Uterus (tissue), 4 donors: ENCODE measurements around the gene BATF3. TPM values are rescaled to one million over a fixed set of nuclear protein-coding genes. Genes with fewer than 3 reads are reported as not detected.

Experiments
- DNase-seq, 2 donors: peaks; one replicate each; pipeline ENCODE4 v3.0.0-alpha.2; 2019 to 2020
- H3K27ac ChIP-seq, 2 donors: fragments of 200-600 bp; sonication (generic); 1 replicate in 1 of 2; 2 replicates in 1 of 2; pipeline ENCODE4 v1.5.1; 2016 to 2018
- H3K27me3 ChIP-seq, 2 donors: fragments of 200-600 bp; sonication (generic); one replicate each; pipeline ENCODE4 v1.5.1; 2018 to 2019; ENCODE audit warnings: control low read depth in 1 of 2
- H3K36me3 ChIP-seq, 2 donors: fragments of 200-600 bp; sonication (generic); one replicate each; pipeline ENCODE4 v1.5.1; 2019; ENCODE audit warnings: control low read depth in 1 of 2
- H3K4me1 ChIP-seq, 2 donors: fragments of 200-600 bp; sonication (generic); one replicate each; pipeline ENCODE4 v1.5.1; 2018 to 2019; ENCODE audit warnings: control low read depth in 1 of 2
- H3K4me3 ChIP-seq, 2 donors: fragments of 200-600 bp; sonication (generic); 1 replicate in 1 of 2; 2 replicates in 1 of 2; pipeline ENCODE4 v1.5.1; 2018 to 2019; ENCODE audit warnings: mild to moderate bottlenecking in 1 of 2
- H3K9me3 ChIP-seq, 2 donors: fragments of 200-600 bp; sonication (generic); one replicate each; pipeline ENCODE4 v1.5.1; 2019; ENCODE audit warnings: control low read depth in 1 of 2
- CTCF ChIP-seq, 4 experiments: fragments of 200-600 bp in 2 of 4; fragments of 450-650 bp in 2 of 4; sonication (generic) in 2 of 4; IDR thresholded peaks; one replicate each; pipeline ENCODE4 v1.5.1; 2016 to 2019; ENCODE audit warnings: antibody characterized with exemption in 4 of 4, mild to moderate bottlenecking in 2 of 4, moderate library complexity in 1 of 4
- POLR2A ChIP-seq, 2 donors: fragments of 450-650 bp; IDR thresholded peaks; one replicate each; pipeline ENCODE4 v1.6.1; 2016; ENCODE audit warnings: antibody characterized with exemption in 2 of 2, mild to moderate bottlenecking in 1 of 2, moderate library complexity in 1 of 2
- intact Hi-C: fragments of 100-400 bp; cut with DNase I; formaldehyde crosslinking; loops from one replicate; pipeline ENCODE4 v1.15.1; 2023; ENCODE audit warnings: low total_unique reads
- total RNA-seq, 4 donors: library from RNA; depleted of rRNA in 3 of 4; stranded (reverse); fragments of >200 nt in 3 of 4; gene quantifications; one replicate each; pipeline versions ENCODE4 v1.1.0 to v1.2.4, GENCODE V29; 2014 to 2023
- donor health status: DM: yes; HTN: yes; CAD: no.

BATF3 gene
- total RNA-seq, 4 donors from 2014 or later: 3.0 to 10.3 (median 3.5) TPM; not detected in 1

- Histone ChIP-seq H3K4me3 (no peak overlapping the region), H3K27ac (no peak overlapping the region), H3K9me3 (no peaks in the 10 kb centered on the region), H3K36me3 (no peaks in the 10 kb centered on the region), H3K27me3 (no peaks in the 10 kb centered on the region), H3K4me1 (peaks cover 0 to 7% of the 10 kb centered on the region in 2 donors)
- DNase-seq: no peak
- intact Hi-C loops: no loop called here
- TF ChIP-seq POLR2A (IDR thresholded peaks at IDR 0.05): no peak
These were observed 3.0 kb upstream of the BATF3 start for GRCh38 chr1:212702672-212703071.

- intact Hi-C loops: no loop called here
- no peaks in the 10 kb centered on the region for H3K36me3 ChIP-seq
- TF ChIP-seq CTCF (IDR thresholded peaks at IDR 0.05) (no peak), POLR2A (IDR thresholded peaks at IDR 0.05) (no peak)
These were observed 2.3 kb upstream of the BATF3 start for GRCh38 chr1:212701910-212702309.

GRCh38 chr1:212700892-212701819, 1.5 kb upstream of the BATF3 start:
- H3K4me1 ChIP-seq: peaks cover 0 to 7% of the 10 kb centered on the region in 2 donors
- intact Hi-C loops: no loop called here

More at GRCh38 chr1:212701910-212702309, 2.3 kb upstream of the BATF3 start:
- no peak for DNase-seq
- H3K27ac ChIP-seq: no peak overlapping the region
- peaks cover 0 to 7% of the 10 kb centered on the region in 2 donors for H3K4me1 ChIP-seq
- no peaks in the 10 kb centered on the region for H3K9me3 ChIP-seq
- no peaks in the 10 kb centered on the region for H3K27me3 ChIP-seq
- no peak overlapping the region for H3K4me3 ChIP-seq

GRCh38 chr1:212700223-212700891, 717 bp upstream of the BATF3 start:
- Histone ChIP-seq H3K36me3 (no peaks in the 10 kb centered on the region), H3K4me3 (peak overlapping the region; percentile 53 to 63), H3K9me3 (no peaks in the 10 kb centered on the region), H3K27me3 (no peaks in the 10 kb centered on the region), H3K27ac (peak overlapping the region; percentile 64 to 73), H3K4me1 (peaks cover 0 to 7% of the 10 kb centered on the region in 2 donors)
- TF ChIP-seq CTCF (IDR thresholded peaks at IDR 0.05) (no peak), POLR2A (IDR thresholded peaks at IDR 0.05) (no peak)
- intact Hi-C loops: no loop called here
- DNase-seq: peak; percentile 38 to 44

More at GRCh38 chr1:212700892-212701819, 1.5 kb upstream of the BATF3 start:
- no peaks in the 10 kb centered on the region for H3K36me3 ChIP-seq
- TF ChIP-seq POLR2A (IDR thresholded peaks at IDR 0.05) (no peak), CTCF (IDR thresholded peaks at IDR 0.05) (peak in 1 of 4 experiments; percentile 17)
- DNase-seq: peak; percentile 58 to 59
- no peaks in the 10 kb centered on the region for H3K27me3 ChIP-seq
- peak overlapping the region; percentile 53 to 63 for H3K4me3 ChIP-seq
- no peaks in the 10 kb centered on the region for H3K9me3 ChIP-seq
- peak overlapping the region; percentile 64 to 73 for H3K27ac ChIP-seq

GRCh38 chr1:212699104-212699624, 476 bp downstream of the BATF3 start:
- Histone ChIP-seq H3K4me3 (peak overlapping the region; percentile 53 to 63), H3K4me1 (peaks cover 0 to 7% of the 10 kb centered on the region in 2 donors), H3K9me3 (no peaks in the 10 kb centered on the region), H3K27me3 (no peaks in the 10 kb centered on the region), H3K27ac (peak overlapping the region; percentile 64 to 73), H3K36me3 (no peaks in the 10 kb centered on the region)
- TF ChIP-seq POLR2A (IDR thresholded peaks at IDR 0.05) (no peak), CTCF (IDR thresholded peaks at IDR 0.05) (peak in 3 of 4 experiments; percentile 17 to 35 (median 27))
- DNase-seq: peak in 1 of 2 donors; percentile 39
- intact Hi-C loops: no loop called here
